Keratinocyte (primary cell): Measurements from ENCODE around the gene CTRB2. TPM values are rescaled to one million over a fixed set of nuclear protein-coding genes. Genes with fewer than 3 reads are reported as not detected.

Experiments
- DNase-seq: peaks from one replicate; pipeline ENCODE4 v3.0.0-alpha.2; 2011; ENCODE audit warnings: low read depth, missing footprints, low spot score
- FAIRE-seq: peaks from 2 replicates; lab custom pipeline; 2011; peaks lifted over from hg19 to GRCh38; lab: Jason Lieb, UNC
- H2AFZ ChIP-seq: 2 replicates; pipeline ENCODE4 v1.6.0; 2012; ENCODE audit warnings: low read length, control low read depth, inconsistent platforms; ENCODE audit not compliant: control insufficient read depth
- H3K27ac ChIP-seq: 2 replicates; pipeline ENCODE4 v1.5.1; 2011; ENCODE audit warnings: low read length; ENCODE audit not compliant: control insufficient read depth, insufficient read depth
- H3K27me3 ChIP-seq: 3 replicates; pipeline ENCODE4 v1.6.0; 2011; ENCODE audit warnings: low read length; ENCODE audit not compliant: control insufficient read depth, insufficient read depth; ENCODE audit errors: extremely low read depth
- H3K36me3 ChIP-seq, 2 experiments: 2 replicates in 1 of 2; 3 replicates in 1 of 2; pipeline ENCODE4 v1.5.1; 2011; ENCODE audit warnings: low read length in 2 of 2, mild to moderate bottlenecking in 1 of 2; ENCODE audit not compliant: control insufficient read depth in 2 of 2, insufficient read depth in 2 of 2; ENCODE audit errors: extremely low read depth in 1 of 2
- H3K4me1 ChIP-seq: 3 replicates; pipeline ENCODE4 v1.5.1; 2011; ENCODE audit warnings: low read length; ENCODE audit not compliant: control insufficient read depth, insufficient read depth; ENCODE audit errors: extremely low read depth
- H3K4me2 ChIP-seq: 3 replicates; pipeline ENCODE4 v1.6.0; 2011; ENCODE audit warnings: low read depth, low read length; ENCODE audit not compliant: control insufficient read depth, insufficient read depth; ENCODE audit errors: extremely low read depth
- H3K4me3 ChIP-seq, 3 experiments: fragments of 200-600 bp in 1 of 3; sonication (generic) in 1 of 3; 2 replicates in 2 of 3; 3 replicates in 1 of 3; pipeline ENCODE4 v1.5.1; 2011 to 2016; ENCODE audit warnings: low read length in 3 of 3, mild to moderate bottlenecking in 3 of 3, control low read depth in 2 of 3, inconsistent platforms in 1 of 3, low read depth in 1 of 3, mixed read lengths in 1 of 3, mixed run types in 1 of 3, moderate library complexity in 1 of 3; ENCODE audit not compliant: control insufficient read depth in 2 of 3, insufficient read depth in 2 of 3; ENCODE audit errors: extremely low read depth in 1 of 3
- H3K79me2 ChIP-seq: 2 replicates; pipeline ENCODE4 v1.6.0; 2012; ENCODE audit warnings: low read length; ENCODE audit not compliant: control insufficient read depth, insufficient read depth
- H3K9ac ChIP-seq: 3 replicates; pipeline ENCODE4 v1.6.0; 2011; ENCODE audit warnings: low read length; ENCODE audit not compliant: control insufficient read depth, insufficient read depth; ENCODE audit errors: extremely low read depth
- H3K9me1 ChIP-seq: 3 replicates; pipeline ENCODE4 v1.6.0; 2011; ENCODE audit warnings: low read length; ENCODE audit not compliant: control insufficient read depth, insufficient read depth; ENCODE audit errors: extremely low read depth
- H3K9me3 ChIP-seq: 2 replicates; pipeline ENCODE4 v1.5.1; 2012; ENCODE audit warnings: low read depth, low read length; ENCODE audit not compliant: control insufficient read depth
- H4K20me1 ChIP-seq: 3 replicates; pipeline ENCODE4 v1.6.0; 2011; ENCODE audit warnings: low read length; ENCODE audit not compliant: control insufficient read depth, insufficient read depth; ENCODE audit errors: extremely low read depth
- EZH2 ChIP-seq: IDR thresholded peaks from one replicate; pipeline ENCODE4 v1.6.1; 2012; ENCODE audit warnings: inconsistent platforms, mild to moderate bottlenecking, low read length, moderate library complexity
- dilution Hi-C: fragments of 300-500 bp; cut with MboI; formaldehyde crosslinking; loops from one replicate; pipeline ENCODE4 v1.7.0; 2020; ENCODE audit warnings: low sequenced_read_pairs; ENCODE audit not compliant: extremely low pct_ligation_motif_present
- polyA plus RNA-seq, 5 experiments: library from polyadenylated mRNA; depleted of rRNA in 3 of 5; stranded (reverse) in 3 of 5; stranded (forward) in 1 of 5; unstranded in 1 of 5; fragments of >200 nt; gene quantifications; 1 replicate in 1 of 5; 2 replicates in 3 of 5; 3 replicates in 1 of 5; pipeline versions ENCODE4 v1.2.1 to v1.2.3, GENCODE V29; 2011 to 2012; ENCODE audit warnings: missing spikeins in 2 of 5, low read depth in 1 of 5, low replicate concordance in 1 of 5
- TF ChIP-seq, protein P1 (sequence below), 3 experiments: IDR thresholded peaks in 1 of 3; conservative IDR thresholded peaks in 1 of 3; optimal IDR thresholded peaks in 1 of 3; 2 replicates in 2 of 3; 3 replicates in 1 of 3; pipeline versions ENCODE3 to v1.5.1; 2011; ENCODE audit warnings: low read length in 3 of 3, mild to moderate bottlenecking in 3 of 3, moderate library complexity in 2 of 3, control low read depth in 1 of 3, inconsistent platforms in 1 of 3; ENCODE audit not compliant: insufficient read depth in 2 of 3; ENCODE audit errors: extremely low read depth in 1 of 3

The CTRB2 gene
- polyA plus RNA-seq, 1 donor (not counting 4 experiments of a cell fraction or from before 2014, with no cell fraction given) = not detected

GRCh38 chr16:75179208-75179607 is 27.8 kb downstream of the CTRB2 start:
- TF ChIP-seq EZH2 = no peak
- TF ChIP-seq, protein P1, sequence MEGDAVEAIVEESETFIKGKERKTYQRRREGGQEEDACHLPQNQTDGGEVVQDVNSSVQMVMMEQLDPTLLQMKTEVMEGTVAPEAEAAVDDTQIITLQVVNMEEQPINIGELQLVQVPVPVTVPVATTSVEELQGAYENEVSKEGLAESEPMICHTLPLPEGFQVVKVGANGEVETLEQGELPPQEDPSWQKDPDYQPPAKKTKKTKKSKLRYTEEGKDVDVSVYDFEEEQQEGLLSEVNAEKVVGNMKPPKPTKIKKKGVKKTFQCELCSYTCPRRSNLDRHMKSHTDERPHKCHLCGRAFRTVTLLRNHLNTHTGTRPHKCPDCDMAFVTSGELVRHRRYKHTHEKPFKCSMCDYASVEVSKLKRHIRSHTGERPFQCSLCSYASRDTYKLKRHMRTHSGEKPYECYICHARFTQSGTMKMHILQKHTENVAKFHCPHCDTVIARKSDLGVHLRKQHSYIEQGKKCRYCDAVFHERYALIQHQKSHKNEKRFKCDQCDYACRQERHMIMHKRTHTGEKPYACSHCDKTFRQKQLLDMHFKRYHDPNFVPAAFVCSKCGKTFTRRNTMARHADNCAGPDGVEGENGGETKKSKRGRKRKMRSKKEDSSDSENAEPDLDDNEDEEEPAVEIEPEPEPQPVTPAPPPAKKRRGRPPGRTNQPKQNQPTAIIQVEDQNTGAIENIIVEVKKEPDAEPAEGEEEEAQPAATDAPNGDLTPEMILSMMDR (optimal IDR thresholded peaks at IDR 0.05 in 1 of 3, IDR thresholded peaks at IDR 0.05 in 1 of 3, conservative IDR thresholded peaks at IDR 0.05 in 1 of 3; ENCODE audit: extremely low read depth in 1 of 3, insufficient read depth in 2 of 3, low read length in 3 of 3) = no peak
- no peak overlapping the region for H3K4me2 ChIP-seq
- dilution Hi-C loops = no loop called here
- H4K20me1 ChIP-seq = no peaks in the 10 kb centered on the region
- no peak overlapping the region for H3K4me3 ChIP-seq
- DNase-seq (no peak), FAIRE-seq (no peak)
- no peaks in the 10 kb centered on the region for H3K36me3 ChIP-seq
- no peaks in the 10 kb centered on the region for H3K4me1 ChIP-seq
- peaks cover 12% of the 10 kb centered on the region for H3K9me3 ChIP-seq
- H3K9ac ChIP-seq = no peak overlapping the region
- H3K9me1 ChIP-seq = no peaks in the 10 kb centered on the region
- no peaks in the 10 kb centered on the region for H3K27me3 ChIP-seq
- H3K79me2 ChIP-seq = no peaks in the 10 kb centered on the region
- no peak overlapping the region for H3K27ac ChIP-seq
- no peak overlapping the region for H2AFZ ChIP-seq

GRCh38 chr16:75176926-75177325 is 30.0 kb downstream of the CTRB2 start:
- Histone ChIP-seq H3K4me2 (no peak overlapping the region), H3K9me3 (peaks cover 21% of the 10 kb centered on the region), H3K4me1 (no peaks in the 10 kb centered on the region), H3K36me3 (peaks cover 0 to 2% of the 10 kb centered on the region in 2 experiments), H3K79me2 (no peaks in the 10 kb centered on the region), H3K4me3 (no peak overlapping the region), H3K9me1 (no peaks in the 10 kb centered on the region), H3K27ac (no peak overlapping the region), H4K20me1 (no peaks in the 10 kb centered on the region), H2AFZ (no peak overlapping the region), H3K9ac (no peak overlapping the region), H3K27me3 (no peaks in the 10 kb centered on the region)
- dilution Hi-C loops = no loop called here
- no peak for DNase-seq
- FAIRE-seq = no peak
- TF ChIP-seq EZH2 = no peak
- TF ChIP-seq, protein P1 (optimal IDR thresholded peaks at IDR 0.05 in 1 of 3, IDR thresholded peaks at IDR 0.05 in 1 of 3, conservative IDR thresholded peaks at IDR 0.05 in 1 of 3; ENCODE audit: extremely low read depth in 1 of 3, insufficient read depth in 2 of 3, low read length in 3 of 3) = no peak
